Right renal pelvis (tissue), 4 donors: Measurements from ENCODE around the gene TMEM184A. TPM values are rescaled to one million over a fixed set of nuclear protein-coding genes. Genes with fewer than 3 reads are reported as not detected.
"Not testable (repeated sequence)": the region's sequence is repeated elsewhere in the genome, so short reads cannot be mapped to it uniquely, and the experiment has no call there.

ENCODE experiments used
- DNase-seq, 4 donors: peaks; one replicate each; pipeline ENCODE4 v3.0.0-alpha.2; 2013; ENCODE audit warnings: low read depth in 4 of 4, low spot score in 3 of 4, missing footprints in 1 of 4
- polyA plus RNA-seq, 4 donors: library from polyadenylated mRNA; unstranded; fragments of 120-200 nt; gene quantifications; one replicate each; pipeline ENCODE4 v1.2.1, GENCODE V29; 2013; ENCODE audit not compliant: insufficient read length in 4 of 4

Gene TMEM184A
- polyA plus RNA-seq, 4 donors = 6.0 to 9.1 (median 7.4) TPM

DNA sequence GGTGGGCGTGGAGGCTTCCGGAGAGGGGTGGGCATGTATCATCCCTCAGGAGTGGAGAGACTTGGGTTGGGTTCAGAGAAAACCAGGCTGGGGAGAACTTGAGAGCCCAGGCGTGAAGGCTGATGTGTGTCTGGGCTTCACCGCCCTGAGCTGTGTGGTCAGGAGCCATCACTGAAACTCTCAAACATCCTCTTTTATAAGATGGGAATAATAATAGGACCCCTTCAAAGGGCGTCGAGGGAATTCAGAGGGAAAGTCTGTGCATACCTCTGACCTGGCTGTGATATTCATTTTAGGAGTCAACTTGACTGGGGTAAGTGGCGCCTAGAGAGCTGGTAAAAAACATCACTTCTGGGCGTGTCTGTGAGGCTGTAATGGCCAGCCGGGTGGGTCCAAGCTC, 34.9 kb upstream of the TMEM184A start:
- no peak for DNase-seq

DNA sequence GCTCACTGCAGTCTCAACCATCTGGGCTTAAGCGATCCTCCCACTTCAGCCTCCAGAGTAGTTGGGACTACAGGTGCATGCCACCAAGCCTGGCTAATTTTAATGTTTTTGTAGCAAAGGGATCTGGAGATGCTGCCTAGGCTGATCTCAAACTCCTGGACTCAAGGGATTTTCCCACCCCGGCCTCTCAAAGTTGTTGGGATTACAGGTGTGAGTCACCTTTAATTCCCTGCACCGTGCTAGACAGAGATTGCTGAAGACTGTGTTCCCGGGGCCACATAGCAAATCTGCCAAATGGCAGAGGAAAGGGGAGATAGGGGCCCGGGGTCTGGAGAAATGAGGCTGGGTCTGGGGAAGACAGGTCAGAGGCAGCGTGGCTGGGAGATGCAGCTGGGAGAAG, 34.5 kb upstream of the TMEM184A start:
- DNase-seq = no peak

DNA sequence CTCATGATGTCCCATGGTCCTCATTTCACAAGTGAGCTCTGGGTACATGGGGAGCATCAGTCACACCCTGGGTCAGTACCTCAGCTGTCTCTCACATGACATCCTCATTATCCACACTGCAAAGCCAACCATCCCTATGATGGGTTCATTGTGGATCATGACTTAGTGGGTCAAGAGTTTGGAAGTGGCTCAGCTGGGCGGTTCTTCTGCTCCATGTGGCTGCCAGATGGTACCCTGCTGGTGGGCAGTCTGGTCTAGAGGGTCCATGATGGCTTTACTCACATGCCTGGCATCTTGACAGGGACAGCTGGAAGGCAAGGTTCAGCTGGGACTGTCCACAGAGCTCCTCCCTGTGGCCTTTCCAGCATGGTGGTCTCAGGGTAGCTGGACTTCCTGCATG, 33.0 kb upstream of the TMEM184A start:
- no peak for DNase-seq

DNA sequence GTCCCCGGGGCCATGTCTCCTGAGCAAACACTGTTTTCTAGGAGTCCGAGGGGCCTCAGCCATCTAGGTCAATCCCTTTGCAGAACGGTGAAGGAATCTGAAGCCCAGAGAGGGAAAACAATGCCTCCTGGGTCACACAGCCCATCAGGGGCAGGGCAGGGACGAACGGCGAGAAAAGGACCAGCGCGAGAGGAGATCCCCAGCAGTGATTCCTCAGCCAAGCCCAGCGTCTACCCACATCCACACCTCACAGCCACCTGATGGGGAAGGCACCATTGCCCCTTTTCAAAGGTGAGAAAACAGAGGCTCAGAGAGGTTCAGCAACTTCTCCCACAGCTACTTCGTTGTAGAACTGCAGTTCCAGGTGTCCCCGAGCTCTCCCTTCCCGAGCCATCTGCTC, 31.7 kb upstream of the TMEM184A start:
- DNase-seq = no peak

DNA sequence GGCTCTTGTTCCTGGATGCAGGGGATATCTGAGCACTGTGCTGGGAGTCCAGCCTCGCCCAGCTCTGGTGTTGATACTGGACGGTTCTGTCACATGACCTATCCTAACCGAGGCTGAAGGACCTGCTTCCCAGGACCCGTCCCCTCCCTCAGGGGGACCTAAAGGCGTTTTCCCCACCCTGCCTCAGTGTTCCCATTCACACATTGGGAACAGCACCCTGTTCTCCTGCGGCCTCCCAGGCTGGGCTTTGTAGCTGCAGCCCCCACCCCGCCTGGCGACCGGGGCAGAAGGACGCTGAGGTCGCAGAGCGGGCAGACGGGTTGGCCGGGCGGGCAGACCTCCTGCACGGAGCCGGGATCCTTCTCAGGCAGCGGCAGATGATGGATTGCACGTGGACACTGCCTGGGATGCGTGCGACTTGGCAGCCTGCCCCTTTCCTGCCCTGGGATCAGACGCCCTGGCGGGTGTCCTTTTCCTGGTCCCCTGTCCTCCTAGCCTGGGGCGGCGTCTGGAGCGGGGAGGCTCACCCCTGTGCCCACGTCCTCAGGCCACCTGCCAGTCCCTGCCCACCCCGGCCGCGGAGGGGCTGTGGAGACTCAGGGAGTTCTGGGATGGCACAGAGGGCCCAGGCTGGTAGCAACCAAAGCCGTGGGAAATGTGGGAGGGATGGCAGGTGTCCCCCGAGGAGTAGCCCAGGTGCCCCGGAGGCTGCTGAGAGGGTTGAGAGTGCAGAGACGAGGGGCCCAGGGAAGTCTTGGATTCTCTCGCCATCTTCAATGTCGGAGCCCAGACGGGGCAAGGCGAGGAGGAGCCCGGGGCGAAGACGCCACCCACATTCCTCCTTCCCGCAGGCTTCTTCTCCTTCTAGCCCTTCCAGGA, 31.1 kb upstream of the TMEM184A start:
- DNase-seq = no peak

DNA sequence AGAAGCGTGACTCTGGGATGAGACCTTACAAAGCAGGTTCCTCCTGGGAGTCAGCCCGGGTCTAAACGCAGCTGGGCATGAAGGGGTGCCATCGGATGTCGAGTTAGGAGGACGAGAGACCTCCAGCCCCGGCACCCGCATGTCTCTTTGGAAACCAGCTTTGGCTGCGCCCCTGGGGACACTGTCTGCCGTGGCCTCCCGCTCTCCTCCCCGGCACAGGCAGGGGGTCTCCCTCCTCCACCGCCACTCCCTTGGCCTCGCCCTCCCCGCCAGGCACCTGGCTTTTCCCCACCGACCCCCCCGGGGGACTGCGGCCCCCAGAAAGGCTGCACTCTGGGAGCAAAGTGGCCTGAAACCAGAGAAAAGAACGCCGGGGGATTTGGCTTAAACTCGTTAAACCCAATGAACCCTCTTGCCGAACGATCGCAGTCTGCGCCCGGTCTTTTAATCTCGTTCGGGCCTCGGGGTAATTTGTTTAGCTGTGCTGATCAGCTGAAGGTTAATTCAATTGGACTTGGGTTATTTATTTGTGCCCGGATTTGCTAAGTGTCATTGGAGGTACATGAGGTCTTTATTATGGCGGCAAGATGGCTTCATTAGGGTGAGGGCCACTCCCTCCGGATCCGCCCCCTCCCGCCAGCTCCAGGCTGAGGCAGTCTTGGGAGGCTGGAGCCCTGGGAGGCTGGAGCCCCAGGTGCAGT, 30.3 kb upstream of the TMEM184A start:
- DNase-seq = no peak

DNA sequence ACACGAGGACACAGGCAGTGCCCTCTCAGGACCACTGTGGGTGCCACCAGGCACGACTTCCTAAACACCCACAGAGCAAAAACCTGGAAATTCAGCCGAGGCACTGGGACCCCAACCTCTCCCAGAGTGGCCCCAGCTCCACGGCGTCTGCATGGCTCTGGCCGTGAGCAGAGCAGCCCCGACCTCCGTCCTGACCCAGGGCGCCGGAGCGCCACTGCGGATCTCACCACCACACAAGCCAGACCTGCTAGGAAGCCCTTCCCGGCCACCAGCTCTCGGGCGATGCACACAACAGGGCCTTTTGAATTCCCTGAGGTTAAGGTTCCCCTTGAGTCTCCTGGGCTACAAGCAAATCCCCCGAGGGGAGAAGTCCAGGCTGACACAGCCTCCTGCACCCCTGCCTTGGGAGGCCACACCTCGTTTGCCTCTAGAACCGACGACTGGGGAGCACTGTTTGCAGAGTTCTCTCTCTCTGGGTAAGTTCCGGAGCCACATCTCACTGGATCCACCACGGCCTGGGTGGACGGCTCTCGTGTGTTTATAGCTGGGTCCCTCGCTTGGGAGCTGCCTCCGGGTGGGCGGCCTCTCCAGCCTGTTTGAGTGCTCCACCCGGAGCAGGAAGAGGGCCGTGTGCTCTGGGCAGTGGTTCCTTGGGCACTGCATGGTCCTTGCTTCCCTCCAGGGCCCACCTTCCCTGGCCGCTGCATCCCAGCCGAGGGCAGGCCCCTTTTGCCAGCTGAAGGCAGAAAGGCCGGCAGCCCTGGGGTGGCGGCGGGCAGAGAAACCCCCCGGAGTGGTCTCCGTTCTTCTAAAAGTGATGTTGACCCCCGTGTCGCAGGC, 29.4 kb upstream of the TMEM184A start:
- DNase-seq = no peak

DNA sequence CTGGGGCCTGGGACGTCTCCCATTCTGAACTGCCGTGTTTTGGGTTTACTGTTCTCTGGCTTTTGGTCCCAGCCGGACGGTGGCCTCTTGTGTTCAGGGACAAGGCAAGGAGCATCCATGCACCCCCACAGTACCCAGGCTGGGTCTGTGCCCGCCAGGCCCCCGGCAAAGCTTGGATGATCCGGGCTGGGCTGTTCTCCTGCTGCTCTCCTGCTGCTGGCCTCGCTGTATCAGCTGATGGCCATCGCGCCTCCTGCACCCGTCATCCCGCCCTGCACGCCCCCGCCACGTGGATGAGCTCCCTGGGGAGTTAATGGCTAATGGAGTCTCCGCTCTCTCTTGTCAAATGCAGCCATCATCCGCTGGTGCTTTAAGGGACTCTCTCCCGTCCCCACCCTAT, 28.7 kb upstream of the TMEM184A start:
- DNase-seq = no peak

DNA sequence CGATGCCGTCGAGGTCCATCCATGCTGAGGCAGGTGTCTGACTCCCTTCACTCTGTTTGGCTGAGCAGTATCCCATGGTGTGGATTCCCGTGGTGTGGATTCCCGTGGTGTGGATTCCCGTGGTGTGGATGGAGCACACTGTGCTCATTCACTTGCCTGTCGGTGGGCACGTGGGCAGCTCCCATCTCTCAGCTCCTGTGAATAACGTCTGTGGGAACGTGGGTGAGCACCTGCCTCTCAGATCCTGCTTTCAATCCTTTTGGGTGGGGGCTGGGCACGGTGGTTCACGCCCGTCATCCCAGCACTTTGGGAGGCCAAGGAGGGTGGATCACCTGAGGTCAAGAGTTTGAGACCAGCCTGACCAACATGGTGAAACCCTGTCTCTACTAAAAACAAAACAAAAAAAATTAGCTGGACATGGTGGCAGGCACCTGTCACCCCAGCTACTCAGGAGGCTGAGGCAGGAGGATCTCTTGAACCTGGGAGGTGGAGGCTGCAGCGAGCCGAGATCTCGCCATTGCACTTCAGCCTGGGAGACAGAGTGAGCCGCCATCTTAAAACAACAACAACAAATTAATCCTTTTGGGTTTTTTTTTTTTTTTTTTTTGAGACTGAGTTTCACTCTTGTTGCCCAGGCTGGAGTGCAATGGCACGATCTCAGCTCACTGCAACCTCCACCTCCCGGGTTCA, 27.4 kb upstream of the TMEM184A start:
- DNase-seq = not testable (repeated sequence)

DNA sequence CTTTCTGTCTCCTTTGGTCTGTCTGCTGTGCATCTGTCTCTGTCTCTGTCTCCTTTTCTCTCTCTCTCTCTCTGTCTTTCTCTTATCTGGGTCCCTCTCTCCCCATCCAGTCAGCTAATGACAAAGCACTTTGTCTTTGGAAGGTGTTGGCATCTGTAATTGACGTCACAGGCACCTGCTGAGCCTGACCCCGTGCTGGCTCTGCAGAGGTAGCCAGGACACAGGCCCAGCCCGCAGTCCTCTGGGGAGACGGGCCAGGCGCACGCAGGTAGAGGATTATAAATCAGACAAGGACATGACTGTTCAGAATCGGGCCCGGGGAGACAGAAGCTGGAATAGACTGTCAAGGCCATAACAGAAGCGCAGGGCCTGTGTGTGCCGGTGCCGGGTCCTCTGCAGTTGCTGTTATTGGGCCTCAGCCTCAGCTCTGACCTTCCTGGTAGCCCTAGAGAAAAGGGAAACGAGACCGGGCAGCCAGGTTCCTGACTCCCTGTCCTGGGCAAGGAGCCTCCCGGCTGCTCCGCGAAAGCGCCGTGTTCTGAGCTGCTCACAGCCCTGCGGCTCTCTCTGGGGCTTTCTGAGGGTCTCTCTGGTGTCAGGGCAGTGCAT, 24.5 kb upstream of the TMEM184A start:
- DNase-seq = no peak

DNA sequence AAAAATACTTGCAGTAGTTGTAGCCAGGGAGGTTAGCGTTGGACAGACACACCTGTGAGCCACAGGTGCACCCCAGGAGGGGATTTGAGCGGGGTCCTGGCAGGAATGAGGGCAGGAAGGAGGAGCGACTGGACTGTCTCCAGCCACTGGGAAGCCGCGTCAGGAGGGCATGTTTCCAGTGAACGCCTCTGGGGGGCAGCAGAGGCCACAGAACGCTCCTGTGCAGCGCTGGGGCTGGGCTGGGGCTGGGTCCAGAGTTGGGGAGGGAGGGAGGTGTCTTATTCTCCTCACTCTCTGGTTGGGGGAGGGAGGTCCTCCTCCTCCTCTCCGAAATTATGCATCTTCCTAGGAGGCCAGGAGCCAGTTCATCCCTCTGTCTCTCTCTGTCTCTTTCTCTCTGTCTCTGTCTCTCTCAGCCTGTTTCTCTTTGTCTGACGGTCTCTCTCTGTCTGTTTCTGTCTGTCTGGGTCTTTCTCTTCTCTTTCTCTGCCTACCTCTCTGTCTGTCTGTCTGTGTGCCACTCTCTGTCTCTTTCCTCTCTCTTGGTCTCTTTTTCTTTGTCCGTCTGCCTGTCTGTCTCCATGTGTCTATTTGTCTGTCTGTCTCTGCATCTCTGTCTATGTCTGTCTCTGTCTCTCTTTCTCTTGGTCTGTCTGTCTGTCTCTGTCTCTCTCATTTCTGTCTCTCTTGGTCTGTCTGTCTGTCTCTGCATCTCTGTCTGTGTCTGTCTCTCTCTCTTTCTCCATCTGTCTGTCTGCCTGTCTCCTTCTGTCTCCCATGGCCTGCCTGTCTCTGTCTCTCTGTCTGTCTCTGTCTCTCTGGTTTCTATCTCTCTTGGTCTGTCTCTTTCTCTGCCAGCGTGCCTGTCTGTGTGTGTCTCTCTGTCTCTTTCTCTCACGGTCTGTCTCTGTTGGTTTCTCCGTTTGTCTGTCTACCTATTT, 23.7 kb upstream of the TMEM184A start:
- DNase-seq = peak in 2 of 4 donors; percentile 39 to 43

DNA sequence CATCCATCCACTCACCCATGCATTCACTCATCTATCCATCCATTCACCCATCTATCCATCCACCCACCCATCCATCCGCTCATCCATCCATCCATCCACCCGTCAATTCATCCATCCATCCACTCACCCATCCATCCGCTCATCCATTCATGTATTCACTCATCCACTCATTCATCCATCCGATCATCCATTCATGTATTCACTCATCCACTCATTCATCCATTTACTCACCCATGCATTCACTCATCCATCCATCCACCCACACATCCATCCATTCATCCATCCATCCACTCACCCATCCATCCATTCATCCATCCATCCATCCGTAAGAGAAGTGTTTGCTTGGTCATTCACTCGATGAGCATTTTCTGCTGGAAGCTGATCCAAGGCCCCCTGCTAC, 22.5 kb upstream of the TMEM184A start:
- no peak for DNase-seq

DNA sequence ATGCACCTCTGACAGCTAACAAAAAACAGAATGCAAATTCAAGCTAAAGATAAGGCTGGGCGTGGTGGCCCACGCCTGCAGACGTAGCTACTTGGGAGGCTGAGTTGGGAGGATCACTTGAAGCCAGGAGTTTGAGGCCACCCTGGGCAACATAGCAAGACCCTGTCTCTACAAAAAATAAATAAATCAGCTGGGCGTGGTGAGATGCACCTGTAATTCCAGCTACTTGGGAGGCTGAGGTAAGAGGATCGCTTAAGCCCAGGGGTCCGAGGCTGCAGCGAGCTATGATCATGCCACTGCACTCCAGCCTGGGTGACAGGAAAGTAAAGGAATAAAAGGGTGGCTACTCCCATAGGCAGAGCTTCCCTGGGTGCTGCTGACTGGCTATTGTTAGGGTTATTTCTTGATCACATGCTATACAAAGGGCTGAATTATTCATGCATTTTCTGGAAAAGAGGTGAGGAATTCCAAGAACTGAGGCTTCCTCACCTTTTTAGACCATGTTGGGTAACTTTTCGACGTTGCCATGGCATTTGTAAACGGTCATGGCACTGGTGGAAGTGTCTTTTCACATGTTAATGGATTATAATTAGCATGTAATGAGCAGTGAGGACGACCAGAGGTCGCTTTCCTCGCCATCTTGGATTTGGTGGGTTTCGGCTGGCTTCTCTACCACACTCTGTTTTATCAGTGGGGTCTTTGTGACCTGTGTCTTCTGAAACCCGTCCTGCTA, 20.7 kb upstream of the TMEM184A start:
- no peak for DNase-seq

DNA sequence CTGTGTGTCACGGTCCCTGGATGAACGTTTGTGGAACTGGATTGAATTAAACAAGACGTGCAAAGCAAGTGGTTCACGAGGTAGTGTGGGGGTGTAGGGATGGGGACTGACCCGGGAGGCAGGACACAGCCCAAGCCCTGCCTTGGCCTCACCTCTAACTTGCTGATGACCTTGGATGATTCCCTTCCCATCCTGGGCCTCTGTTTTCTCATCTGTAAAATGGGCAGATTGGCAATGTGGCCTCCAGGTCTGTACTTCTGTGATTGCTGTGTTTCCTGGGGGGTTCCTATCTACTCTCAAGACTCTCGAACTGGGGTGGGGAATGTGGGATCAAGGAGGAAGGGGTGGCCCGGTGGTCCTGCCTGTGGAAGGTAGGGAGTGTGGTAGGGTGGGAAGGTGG, 19.8 kb upstream of the TMEM184A start:
- DNase-seq = no peak

DNA sequence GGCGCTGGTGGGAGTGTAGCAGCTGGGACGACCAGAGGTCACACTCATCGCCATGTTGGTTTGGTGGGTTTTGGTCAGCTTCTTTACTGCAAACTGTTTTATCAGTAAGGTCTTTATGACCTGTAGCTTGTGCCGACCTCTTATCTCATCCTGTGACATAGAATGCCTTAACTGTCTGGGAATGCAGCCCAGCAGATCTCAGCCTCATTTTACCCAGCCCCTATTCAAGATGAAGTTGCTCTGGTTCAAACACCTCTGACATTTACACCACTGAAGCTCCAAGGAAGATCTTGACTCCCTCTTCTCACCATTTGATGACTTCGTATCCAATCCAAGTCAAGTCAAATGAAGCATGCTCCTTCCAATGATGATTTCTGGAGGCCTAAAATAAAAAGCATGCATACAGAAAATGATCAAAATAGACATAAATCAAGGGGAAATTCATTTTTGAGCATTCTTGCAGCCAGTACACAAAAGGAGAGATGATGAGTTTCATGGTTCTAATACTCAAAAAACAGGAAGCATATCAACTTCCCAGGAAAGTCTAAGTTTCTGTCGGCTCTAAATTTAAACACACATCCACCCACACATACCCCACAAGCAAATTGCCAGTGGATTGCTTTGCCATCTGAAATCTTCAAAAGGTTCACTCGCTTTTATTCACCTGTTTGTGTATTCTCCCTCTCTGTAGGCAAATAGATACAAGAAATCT, 16.3 kb upstream of the TMEM184A start:
- no peak for DNase-seq

DNA sequence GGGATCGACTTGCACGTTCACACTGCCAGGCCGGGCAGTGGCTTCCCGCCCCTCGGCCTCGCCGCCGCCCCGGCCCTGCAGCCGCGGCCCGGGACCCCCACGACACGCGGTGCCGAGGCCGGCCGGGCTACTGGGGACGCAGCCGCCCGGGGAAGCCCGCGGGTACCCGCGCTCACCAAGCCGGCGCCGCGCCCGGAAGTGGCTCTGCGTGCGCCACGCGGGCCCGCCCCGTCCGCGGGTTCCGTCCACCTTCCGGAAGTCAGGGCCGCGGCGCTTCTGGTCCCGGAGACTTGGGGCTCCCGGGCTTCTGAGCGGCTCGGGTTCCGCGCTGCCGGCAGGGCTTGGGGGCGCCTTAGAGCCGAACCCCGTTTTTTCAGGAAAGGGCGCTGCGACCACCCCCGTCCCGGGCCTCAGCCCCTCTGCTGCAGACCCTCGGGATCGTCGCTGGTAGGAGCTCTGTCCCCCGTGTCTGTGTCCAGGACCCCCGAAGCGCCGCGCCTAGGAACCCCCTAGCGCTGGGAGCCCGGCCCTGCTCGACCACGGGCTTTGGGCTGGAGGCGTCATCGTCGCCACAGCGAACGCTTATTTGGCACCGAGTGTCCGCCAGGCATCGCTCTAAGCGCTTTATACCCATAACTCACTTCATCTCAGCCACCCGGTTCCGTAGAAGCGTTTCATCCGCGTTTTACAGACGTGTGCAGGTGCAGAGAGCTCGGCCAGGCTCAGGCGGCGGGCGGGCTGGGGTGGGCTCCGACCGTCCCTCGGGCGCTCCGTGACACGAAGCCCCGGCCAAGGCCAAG, 14.0 kb upstream of the TMEM184A start, which contains the start of gene PSMG3:
TSS of gene PSMG3 (minus strand) at position 200 of the 800 bp plus-strand sequence. CDS start 693 bp downstream, outside the sequence.
- peak; percentile 75 to 83 (median 80) for DNase-seq

DNA sequence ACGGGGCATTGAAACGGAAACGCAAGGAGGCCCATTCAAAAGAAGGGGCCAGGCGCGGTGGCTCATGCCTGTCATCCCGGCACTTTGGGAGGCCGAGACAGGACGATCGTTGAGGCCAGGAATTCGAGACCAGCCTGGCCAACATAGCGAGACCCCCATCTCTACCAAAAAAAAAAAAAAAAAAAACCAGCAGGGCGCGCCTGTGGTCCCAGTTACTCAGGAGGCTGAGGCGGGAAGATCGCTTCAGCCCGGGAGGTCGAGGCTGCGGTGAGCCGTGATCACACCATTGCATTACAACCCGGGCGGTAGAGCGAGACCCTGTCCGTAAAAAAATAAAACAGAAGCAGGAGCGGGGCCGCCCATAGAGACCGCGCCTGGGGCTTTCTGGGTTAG, 13.4 kb upstream of the TMEM184A start:
- DNase-seq = no peak
